NB4 (cell line): ENCODE results near the gene RPN2.

ENCODE experiments used
- DNase-seq: peaks from one replicate; pipeline ENCODE4 v3.0.0; 2010; ENCODE audit warnings: low read depth
- H3K4me3 ChIP-seq: one replicate; pipeline ENCODE4 v1.5.1; 2011; ENCODE audit warnings: mild to moderate bottlenecking, low read depth, low read length, moderate library complexity
- MYC ChIP-seq: IDR thresholded peaks from 2 replicates; pipeline ENCODE4 v1.6.1; 2011; ENCODE audit warnings: low read depth, low read length
- POLR2A ChIP-seq: IDR thresholded peaks from 2 replicates; pipeline ENCODE4 v1.6.1; 2011; ENCODE audit warnings: mild to moderate bottlenecking; ENCODE audit not compliant: insufficient read length; ENCODE audit errors: extremely low read depth
- TF ChIP-seq, protein P1 (sequence below): IDR thresholded peaks from one replicate; pipeline ENCODE4 v1.5.1; 2012; ENCODE audit warnings: low read depth, low read length
- TF ChIP-seq, protein P2 (sequence below): IDR thresholded peaks from 2 replicates; pipeline ENCODE4 v1.6.1; 2011; ENCODE audit warnings: low read depth, low read length

Gene RPN2

DNA sequence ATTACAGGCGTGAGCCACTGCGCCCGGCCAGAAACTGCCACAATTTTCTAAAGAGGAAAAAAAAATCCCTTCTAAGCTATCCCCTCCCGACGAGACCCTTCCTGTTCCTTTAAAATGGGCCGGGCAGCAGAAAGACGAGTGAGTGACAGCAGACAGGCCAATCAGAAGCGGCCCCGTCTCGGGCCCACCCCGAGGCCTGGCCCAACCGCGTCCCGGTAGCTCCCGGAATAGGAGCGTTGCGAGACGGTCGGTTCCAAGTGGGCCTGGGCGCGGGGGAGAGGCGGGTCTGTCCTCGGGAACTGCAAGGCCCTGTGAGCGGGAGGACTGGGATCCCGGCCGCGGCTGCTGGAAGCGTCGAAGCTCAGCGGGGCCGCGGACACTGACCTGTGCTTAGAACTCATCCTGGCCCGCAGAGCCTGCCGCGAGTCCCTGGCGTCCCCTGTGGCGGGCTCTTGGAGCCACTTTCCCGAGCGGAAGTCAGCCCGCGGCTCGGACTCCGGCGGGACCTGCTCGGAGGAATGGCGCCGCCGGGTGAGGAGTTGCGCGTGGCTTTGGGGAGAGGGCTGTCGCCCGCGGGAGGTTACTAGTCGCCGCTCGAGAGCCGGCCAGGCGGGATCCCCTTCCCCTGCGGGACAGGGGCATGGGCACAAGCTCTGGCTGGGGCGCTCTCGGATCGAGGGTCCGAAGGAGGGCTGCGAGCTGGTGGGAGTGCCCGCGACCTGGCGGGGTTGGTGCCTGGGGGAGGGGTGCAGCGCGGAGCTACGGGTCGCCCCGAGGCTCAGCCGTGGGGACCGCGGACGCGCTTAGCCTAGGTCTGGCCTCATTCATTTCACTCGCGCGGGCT lies at the start of gene RPN2, which contains the start of gene MROH8:
Gene RPN2 (plus strand): TSS at position 492 of the 844 bp plus-strand sequence. CDS start 27 bp downstream, at position 519.
Gene MROH8 (minus strand): TSS at position 710 of the 844 bp plus-strand sequence.
- peak; percentile 77 for TF ChIP-seq POLR2A
- TF ChIP-seq, protein P1, sequence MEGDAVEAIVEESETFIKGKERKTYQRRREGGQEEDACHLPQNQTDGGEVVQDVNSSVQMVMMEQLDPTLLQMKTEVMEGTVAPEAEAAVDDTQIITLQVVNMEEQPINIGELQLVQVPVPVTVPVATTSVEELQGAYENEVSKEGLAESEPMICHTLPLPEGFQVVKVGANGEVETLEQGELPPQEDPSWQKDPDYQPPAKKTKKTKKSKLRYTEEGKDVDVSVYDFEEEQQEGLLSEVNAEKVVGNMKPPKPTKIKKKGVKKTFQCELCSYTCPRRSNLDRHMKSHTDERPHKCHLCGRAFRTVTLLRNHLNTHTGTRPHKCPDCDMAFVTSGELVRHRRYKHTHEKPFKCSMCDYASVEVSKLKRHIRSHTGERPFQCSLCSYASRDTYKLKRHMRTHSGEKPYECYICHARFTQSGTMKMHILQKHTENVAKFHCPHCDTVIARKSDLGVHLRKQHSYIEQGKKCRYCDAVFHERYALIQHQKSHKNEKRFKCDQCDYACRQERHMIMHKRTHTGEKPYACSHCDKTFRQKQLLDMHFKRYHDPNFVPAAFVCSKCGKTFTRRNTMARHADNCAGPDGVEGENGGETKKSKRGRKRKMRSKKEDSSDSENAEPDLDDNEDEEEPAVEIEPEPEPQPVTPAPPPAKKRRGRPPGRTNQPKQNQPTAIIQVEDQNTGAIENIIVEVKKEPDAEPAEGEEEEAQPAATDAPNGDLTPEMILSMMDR: no peak
- peak; percentile 75 for TF ChIP-seq MYC
- TF ChIP-seq, protein P2, sequence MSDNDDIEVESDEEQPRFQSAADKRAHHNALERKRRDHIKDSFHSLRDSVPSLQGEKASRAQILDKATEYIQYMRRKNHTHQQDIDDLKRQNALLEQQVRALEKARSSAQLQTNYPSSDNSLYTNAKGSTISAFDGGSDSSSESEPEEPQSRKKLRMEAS: peak; percentile 70
- DNase-seq: peak; percentile 99
- peak within 1 kb of the TSS; percentile 97 for H3K4me3 ChIP-seq

DNA sequence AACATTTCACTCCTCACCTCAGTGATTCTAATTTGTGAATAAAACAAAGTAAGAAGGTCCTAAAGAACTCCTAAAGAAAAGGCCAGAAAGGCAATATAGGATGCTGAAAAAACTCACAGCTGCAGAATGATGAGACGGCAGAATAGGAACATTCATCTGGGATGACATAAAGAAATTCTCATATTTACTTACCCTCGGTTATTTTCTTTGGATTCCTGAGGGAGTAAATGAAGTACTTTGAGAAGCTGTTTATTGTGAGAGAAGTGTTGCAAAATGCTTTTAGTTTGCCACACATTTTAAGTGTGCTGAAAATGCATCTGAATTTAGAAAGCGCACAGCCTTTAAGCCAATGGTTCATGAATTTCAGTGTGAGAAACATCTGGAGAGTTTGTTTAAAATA lies 47.6 kb upstream of the RPN2 start:
- DNase-seq: no peak
- H3K4me3 ChIP-seq: no peak overlapping the region
- TF ChIP-seq POLR2A (no peak), MYC (no peak)
- TF ChIP-seq, protein P2: no peak
- TF ChIP-seq, protein P1: no peak

DNA sequence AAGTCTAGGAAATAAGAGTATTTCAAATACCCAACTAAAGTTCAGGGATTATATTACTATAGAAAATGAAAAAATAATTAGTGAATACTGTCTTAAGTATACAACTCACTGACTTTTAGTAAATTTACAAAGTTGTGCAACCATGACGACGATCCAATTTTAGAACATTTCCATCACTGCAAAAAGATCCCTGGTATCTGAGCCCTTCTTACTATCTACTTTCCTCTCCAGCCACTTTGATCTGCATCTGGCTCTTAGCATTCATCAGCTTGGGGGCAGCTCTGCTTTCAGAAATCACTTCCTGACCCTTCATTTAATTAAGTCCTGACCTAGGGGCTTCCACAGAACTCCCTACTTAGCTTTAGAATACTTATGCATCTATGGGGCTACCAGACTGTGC lies 45.2 kb upstream of the RPN2 start:
- TF ChIP-seq, protein P1: no peak
- TF ChIP-seq, protein P2: no peak
- no peak for TF ChIP-seq POLR2A
- TF ChIP-seq MYC: no peak
- no peak overlapping the region for H3K4me3 ChIP-seq
- DNase-seq: no peak

DNA sequence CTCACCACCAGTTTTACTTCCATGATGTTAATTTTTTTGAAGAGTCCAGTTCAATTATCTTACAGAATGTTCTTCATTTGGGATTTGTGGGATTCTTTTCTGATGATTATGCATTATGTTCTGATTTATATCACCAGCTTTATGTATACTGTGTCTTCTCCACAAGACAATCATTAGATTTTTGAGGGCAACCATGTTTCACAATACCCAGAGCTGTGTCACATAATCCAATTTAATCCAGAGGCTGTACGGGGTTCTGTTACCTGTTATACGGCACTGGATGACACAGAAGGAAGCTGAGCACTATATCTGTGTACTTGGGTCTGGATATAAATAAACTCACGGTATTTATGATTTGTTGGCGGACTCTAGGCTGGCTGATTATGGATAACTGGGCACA lies 41.6 kb upstream of the RPN2 start:
- DNase-seq: no peak
- H3K4me3 ChIP-seq: no peak overlapping the region
- TF ChIP-seq, protein P2: no peak
- TF ChIP-seq, protein P1: no peak
- TF ChIP-seq POLR2A (no peak), MYC (no peak)

DNA sequence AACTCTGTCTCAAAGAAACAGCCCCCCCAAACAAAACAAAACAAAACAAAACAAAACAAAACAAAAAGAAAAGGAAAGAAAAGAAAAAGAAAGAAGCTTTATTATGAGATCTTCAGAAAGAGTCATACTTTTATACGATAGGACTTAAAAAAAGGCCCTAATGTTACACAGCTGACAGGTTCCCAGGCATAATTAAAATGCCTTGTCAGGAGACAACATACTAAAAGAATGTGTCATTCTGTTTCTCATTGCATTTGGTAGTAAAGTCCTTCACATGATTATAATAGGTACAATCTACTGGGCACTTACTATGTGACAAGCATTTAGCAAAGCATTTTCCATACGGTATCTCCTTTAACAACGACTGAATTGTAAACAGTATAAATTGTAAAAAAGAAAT lies 36.4 kb upstream of the RPN2 start:
- TF ChIP-seq MYC: no peak
- TF ChIP-seq, protein P1: no peak
- TF ChIP-seq POLR2A: no peak
- TF ChIP-seq, protein P2: no peak
- no peak overlapping the region for H3K4me3 ChIP-seq
- no peak for DNase-seq
